GM15510 (cell line): ENCODE data around the gene SCP2.

Source experiments
- POLR2A ChIP-seq: IDR thresholded peaks from 3 replicates; pipeline ENCODE4 v1.6.1; 2011; ENCODE audit warnings: borderline replicate concordance; ENCODE audit not compliant: insufficient read length; ENCODE audit errors: extremely low read depth

Gene SCP2

GRCh38 chr1:52911541-52911940 is 15.5 kb upstream of the SCP2 start:
- TF ChIP-seq POLR2A, result no peak

GRCh38 chr1:52913014-52913413 is 14.1 kb upstream of the SCP2 start:
- TF ChIP-seq POLR2A, result no peak

- TF ChIP-seq POLR2A, result no peak
Measured at GRCh38 chr1:52913537-52913936, 13.5 kb upstream of the SCP2 start.

- TF ChIP-seq POLR2A, result no peak
Measured at GRCh38 chr1:52914463-52914862, 12.6 kb upstream of the SCP2 start.

- TF ChIP-seq POLR2A, result no peak
Measured at GRCh38 chr1:52915211-52915854, 11.7 kb upstream of the SCP2 start.

- TF ChIP-seq POLR2A, result no peak
Measured at GRCh38 chr1:52915855-52916220, 11.2 kb upstream of the SCP2 start.

GRCh38 chr1:52916241-52916975 is 10.7 kb upstream of the SCP2 start:
- TF ChIP-seq POLR2A, result no peak

- TF ChIP-seq POLR2A, result no peak
Measured at GRCh38 chr1:52917156-52917555, 9.9 kb upstream of the SCP2 start.

- no peak for TF ChIP-seq POLR2A
Measured at GRCh38 chr1:52917581-52917980, 9.5 kb upstream of the SCP2 start.

- no peak for TF ChIP-seq POLR2A
Measured at GRCh38 chr1:52918201-52918600, 8.9 kb upstream of the SCP2 start.

- TF ChIP-seq POLR2A, result no peak
Measured at GRCh38 chr1:52919051-52919722, 7.9 kb upstream of the SCP2 start.

GRCh38 chr1:52919723-52920483 is 7.2 kb upstream of the SCP2 start:
- no peak for TF ChIP-seq POLR2A

- TF ChIP-seq POLR2A, result no peak
Measured at GRCh38 chr1:52920791-52921291, 6.2 kb upstream of the SCP2 start.

- no peak for TF ChIP-seq POLR2A
Measured at GRCh38 chr1:52925571-52926005, 1.5 kb upstream of the SCP2 start.

- no peak for TF ChIP-seq POLR2A
Measured at GRCh38 chr1:52926864-52927211, 238 bp upstream of the SCP2 start.
